Stimulated activated naive CD8-positive, alpha-beta T cell treated with anti-CD3 and anti-CD28 coated beads, Interleukin-15, Interleukin-2, amounts not matched to agents 100 ng/mL and 50 ng/mL, for 24 hours (primary cell): ENCODE data around the gene SGMS2.
A peak's percentile ranks its signal among the peaks of the same experiment; 100 is the strongest.

Experiments used
- H3K27ac Mint-ChIP-seq: one replicate; pipeline ENCODE4 v1.8.0; 2021; ENCODE audit warnings: mild to moderate bottlenecking, mixed read lengths
- H3K27me3 Mint-ChIP-seq: one replicate; pipeline ENCODE4 v1.8.0; 2021; ENCODE audit warnings: mixed read lengths
- H3K36me3 Mint-ChIP-seq: one replicate; pipeline ENCODE4 v1.8.0; 2021; ENCODE audit warnings: low read depth, mixed read lengths
- H3K4me1 Mint-ChIP-seq: one replicate; pipeline ENCODE4 v1.8.0; 2021; ENCODE audit warnings: low read depth, mixed read lengths
- H3K4me3 Mint-ChIP-seq: one replicate; pipeline ENCODE4 v1.8.0; 2021; ENCODE audit warnings: mild to moderate bottlenecking, mixed read lengths
- H3K9me3 Mint-ChIP-seq: one replicate; pipeline ENCODE4 v1.8.0; 2021; ENCODE audit warnings: mixed read lengths

Gene SGMS2

GRCh38 chr4:107931775-107932321, 107.1 kb downstream of the SGMS2 start:
- H3K9me3 Mint-ChIP-seq, result no peaks in the 10 kb centered on the region
- peak overlapping the region; percentile 48 for H3K27ac Mint-ChIP-seq
- H3K27me3 Mint-ChIP-seq, result no peaks in the 10 kb centered on the region
- peaks cover 23% of the 10 kb centered on the region for H3K4me1 Mint-ChIP-seq
- peak overlapping the region; percentile 85 for H3K4me3 Mint-ChIP-seq
- H3K36me3 Mint-ChIP-seq, result peaks cover 6% of the 10 kb centered on the region

- Mint-ChIP-seq H3K4me1 (peaks cover 34% of the 10 kb centered on the region), H3K36me3 (peaks cover 12% of the 10 kb centered on the region), H3K27me3 (no peaks in the 10 kb centered on the region), H3K4me3 (no peak overlapping the region), H3K27ac (no peak overlapping the region), H3K9me3 (no peaks in the 10 kb centered on the region)
These were observed 110.5 kb downstream of the SGMS2 start for GRCh38 chr4:107935246-107935645.

- no peaks in the 10 kb centered on the region for H3K27me3 Mint-ChIP-seq
- H3K4me3 Mint-ChIP-seq, result no peak overlapping the region
- no peaks in the 10 kb centered on the region for H3K9me3 Mint-ChIP-seq
- H3K27ac Mint-ChIP-seq, result no peak overlapping the region
- H3K4me1 Mint-ChIP-seq, result peaks cover 23% of the 10 kb centered on the region
- peaks cover 12% of the 10 kb centered on the region for H3K36me3 Mint-ChIP-seq
These were observed 112.3 kb downstream of the SGMS2 start for GRCh38 chr4:107937040-107937439.

GRCh38 chr4:107939307-107939706, 114.6 kb downstream of the SGMS2 start:
- Mint-ChIP-seq H3K36me3 (peaks cover 20% of the 10 kb centered on the region), H3K4me3 (no peak overlapping the region), H3K4me1 (peaks cover 12% of the 10 kb centered on the region), H3K27ac (no peak overlapping the region), H3K27me3 (no peaks in the 10 kb centered on the region), H3K9me3 (no peaks in the 10 kb centered on the region)

GRCh38 chr4:107945809-107946208, 121.1 kb downstream of the SGMS2 start:
- H3K36me3 Mint-ChIP-seq, result peaks cover 29% of the 10 kb centered on the region
- no peaks in the 10 kb centered on the region for H3K27me3 Mint-ChIP-seq
- no peaks in the 10 kb centered on the region for H3K4me1 Mint-ChIP-seq
- no peak overlapping the region for H3K4me3 Mint-ChIP-seq
- H3K27ac Mint-ChIP-seq, result no peak overlapping the region
- no peaks in the 10 kb centered on the region for H3K9me3 Mint-ChIP-seq

GRCh38 chr4:107950746-107951540, 126.2 kb downstream of the SGMS2 start:
- Mint-ChIP-seq H3K4me3 (no peak overlapping the region), H3K27me3 (no peaks in the 10 kb centered on the region), H3K4me1 (no peaks in the 10 kb centered on the region), H3K27ac (no peak overlapping the region), H3K9me3 (peaks cover 9% of the 10 kb centered on the region), H3K36me3 (peaks cover 31% of the 10 kb centered on the region)

GRCh38 chr4:107951551-107951950, 126.8 kb downstream of the SGMS2 start:
- H3K36me3 Mint-ChIP-seq, result peaks cover 37% of the 10 kb centered on the region
- H3K27me3 Mint-ChIP-seq, result no peaks in the 10 kb centered on the region
- H3K27ac Mint-ChIP-seq, result no peak overlapping the region
- H3K4me1 Mint-ChIP-seq, result no peaks in the 10 kb centered on the region
- peaks cover 15% of the 10 kb centered on the region for H3K9me3 Mint-ChIP-seq
- H3K4me3 Mint-ChIP-seq, result no peak overlapping the region

- Mint-ChIP-seq H3K4me3 (no peak overlapping the region), H3K27me3 (peaks cover 3% of the 10 kb centered on the region)
These were observed 131.3 kb downstream of the SGMS2 start for GRCh38 chr4:107956011-107956410.

More at GRCh38 chr4:107956011-107956410, 131.3 kb downstream of the SGMS2 start:
- Mint-ChIP-seq H3K4me1 (no peaks in the 10 kb centered on the region), H3K9me3 (peaks cover 26% of the 10 kb centered on the region), H3K27ac (no peak overlapping the region), H3K36me3 (peaks cover 21% of the 10 kb centered on the region)
